Neural cell (in vitro differentiated cells): ENCODE measurements around the gene CWC27. TPM values are rescaled to one million over a fixed set of nuclear protein-coding genes. Genes with fewer than 3 reads are reported as not detected.

Experiments used
- H2AFZ ChIP-seq: fragments of 200-600, 300-800 bp; sonication (generic), shearing (Covaris generic); 2 replicates; pipeline ENCODE4 v1.6.0; 2014; ENCODE audit warnings: low read depth, mild to moderate bottlenecking, antibody characterized with exemption, low read length, moderate library complexity
- H3F3A ChIP-seq: fragments of 200-600 bp; shearing (Covaris generic); 2 replicates; pipeline ENCODE4 v1.6.1; 2016; ENCODE audit warnings: mild to moderate bottlenecking, moderate library complexity, mixed read lengths, antibody characterized with exemption, low read length; ENCODE audit not compliant: insufficient read depth, poor library complexity, severe bottlenecking
- H3K27ac ChIP-seq: fragments of 200-600, 300-800 bp; sonication (generic), shearing (Covaris generic); 2 replicates; pipeline ENCODE4 v1.5.1; 2014; ENCODE audit warnings: mild to moderate bottlenecking, low read length, moderate library complexity
- H3K27me3 ChIP-seq: fragments of 300-800, 200-600 bp; sonication (generic), shearing (Covaris generic); 2 replicates; pipeline ENCODE4 v1.6.0; 2014; ENCODE audit warnings: mild to moderate bottlenecking, low read depth, low read length, moderate library complexity; ENCODE audit not compliant: insufficient read depth
- H3K36me3 ChIP-seq: fragments of 300-800, 200-600 bp; sonication (generic), shearing (Covaris generic); 2 replicates; pipeline ENCODE4 v1.5.1; 2014; ENCODE audit warnings: mild to moderate bottlenecking, antibody characterized with exemption, low read length, moderate library complexity; ENCODE audit not compliant: insufficient read depth
- H3K4me2 ChIP-seq: fragments of 300-800, 200-600 bp; sonication (generic), shearing (Covaris generic); 2 replicates; pipeline ENCODE4 v1.6.0; 2014; ENCODE audit warnings: mild to moderate bottlenecking, low read length
- H3K4me3 ChIP-seq: fragments of 300-800, 200-600 bp; sonication (generic), shearing (Covaris generic); 2 replicates; pipeline ENCODE4 v1.5.1; 2014; ENCODE audit warnings: mild to moderate bottlenecking, low read length, moderate library complexity
- H3K79me2 ChIP-seq: fragments of 200-600 bp; shearing (Covaris generic); replicated peaks from 2 replicates; pipeline ENCODE4 v1.6.0; 2014; ENCODE audit warnings: mild to moderate bottlenecking, low read length, moderate library complexity; ENCODE audit not compliant: insufficient read depth
- H3K9ac ChIP-seq: fragments of 300-800, 200-600 bp; sonication (generic), shearing (Covaris generic); 2 replicates; pipeline ENCODE4 v1.6.1; 2016; ENCODE audit warnings: mild to moderate bottlenecking, low read length, mixed read lengths
- H3K9me2 ChIP-seq: fragments of 200-600 bp; shearing (Covaris generic); 2 replicates; pipeline ENCODE4 v1.6.1; 2016; ENCODE audit warnings: mild to moderate bottlenecking, low read length, mixed read lengths; ENCODE audit not compliant: insufficient read depth
- H3K9me3 ChIP-seq: fragments of 200-600, 300-800 bp; sonication (generic), shearing (Covaris generic); 2 replicates; pipeline ENCODE4 v1.6.1; 2016; ENCODE audit warnings: mild to moderate bottlenecking, mixed run types, low read length, moderate library complexity, mixed read lengths
- H4K20me1 ChIP-seq: fragments of 200-600 bp; shearing (Covaris generic); 2 replicates; pipeline ENCODE4 v1.6.1; 2016; ENCODE audit warnings: mild to moderate bottlenecking, mixed run types; ENCODE audit not compliant: insufficient read depth
- EP300 ChIP-seq: fragments of 450-650 bp; conservative IDR thresholded peaks from 2 replicates; pipeline ENCODE4 v1.6.1; 2014; ENCODE audit warnings: antibody characterized with exemption, mild to moderate bottlenecking, moderate library complexity; ENCODE audit not compliant: poor library complexity, severe bottlenecking
- EZH2 ChIP-seq: fragments of 200-600, 300-800 bp; shearing (Covaris generic), sonication (generic); IDR thresholded peaks from 2 replicates; pipeline ENCODE4 v1.6.1; 2014; ENCODE audit warnings: antibody characterized with exemption, low read length, borderline replicate concordance, mild to moderate bottlenecking; ENCODE audit not compliant: insufficient read depth, poor library complexity, severe bottlenecking
- MXI1 ChIP-seq: fragments of 450-650 bp; conservative IDR thresholded peaks from 2 replicates; pipeline ENCODE4 v1.6.1; 2014; ENCODE audit warnings: antibody characterized with exemption, mild to moderate bottlenecking; ENCODE audit not compliant: poor library complexity, severe bottlenecking
- POLR2AphosphoS5 ChIP-seq: IDR thresholded peaks from 2 replicates; pipeline ENCODE4 v1.6.1; 2012
- RAD21 ChIP-seq: fragments of 450-650 bp; conservative IDR thresholded peaks from 2 replicates; pipeline ENCODE4 v1.6.1; 2014; ENCODE audit warnings: antibody characterized with exemption, mild to moderate bottlenecking, moderate library complexity
- SMC3 ChIP-seq: fragments of 450-650 bp; conservative IDR thresholded peaks from 2 replicates; pipeline ENCODE4 v1.6.1; 2014; ENCODE audit warnings: antibody characterized with exemption, mild to moderate bottlenecking, moderate library complexity; ENCODE audit not compliant: poor library complexity
- TAF1 ChIP-seq: IDR thresholded peaks from 2 replicates; pipeline ENCODE4 v1.6.1; 2012; ENCODE audit warnings: low read depth
- polyA plus RNA-seq: library from polyadenylated mRNA; depleted of rRNA; stranded (reverse); fragments of >200 nt; gene quantifications from 2 replicates; pipeline ENCODE4 v1.2.3, GENCODE V29; 2014
- TF ChIP-seq, protein P1 (sequence below): fragments of 450-650 bp; IDR thresholded peaks from 2 replicates; pipeline ENCODE4 v1.5.1; 2014; ENCODE audit warnings: antibody characterized with exemption, mild to moderate bottlenecking, moderate library complexity; ENCODE audit not compliant: poor library complexity, severe bottlenecking
- TF ChIP-seq, protein P2 (sequence below): IDR thresholded peaks from 2 replicates; pipeline ENCODE4 v1.6.1; 2012; ENCODE audit warnings: borderline replicate concordance

The CWC27 gene
- polyA plus RNA-seq, 1 donor from 2014 or later, result 26.2 TPM

DNA sequence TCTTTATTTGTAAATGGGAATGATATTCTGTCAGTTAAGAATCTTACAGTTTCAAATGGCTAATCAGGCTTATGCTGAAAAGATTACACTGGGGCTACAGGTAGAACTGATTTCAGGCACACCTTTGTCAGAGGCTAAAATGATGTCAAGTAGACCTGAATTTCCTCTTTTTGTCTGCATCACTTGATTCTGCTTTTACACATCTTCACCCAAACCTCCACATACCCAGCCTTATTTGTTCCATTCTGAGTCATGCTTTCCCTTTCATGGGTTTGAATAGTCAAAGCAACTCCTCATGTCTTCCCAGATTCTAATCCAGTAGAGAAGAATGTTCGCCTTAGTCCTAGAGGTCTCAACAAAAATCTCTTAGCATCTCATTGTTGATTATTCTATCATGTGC lies 156.4 kb downstream of the CWC27 start:
- H4K20me1 ChIP-seq, result no peaks in the 10 kb centered on the region
- no peaks in the 10 kb centered on the region for H3K79me2 ChIP-seq
- H2AFZ ChIP-seq, result no peak overlapping the region
- no peak for TF ChIP-seq SMC3
- TF ChIP-seq EP300, result no peak
- no peak for TF ChIP-seq EZH2
- TF ChIP-seq POLR2AphosphoS5, result no peak
- TF ChIP-seq, protein P1, sequence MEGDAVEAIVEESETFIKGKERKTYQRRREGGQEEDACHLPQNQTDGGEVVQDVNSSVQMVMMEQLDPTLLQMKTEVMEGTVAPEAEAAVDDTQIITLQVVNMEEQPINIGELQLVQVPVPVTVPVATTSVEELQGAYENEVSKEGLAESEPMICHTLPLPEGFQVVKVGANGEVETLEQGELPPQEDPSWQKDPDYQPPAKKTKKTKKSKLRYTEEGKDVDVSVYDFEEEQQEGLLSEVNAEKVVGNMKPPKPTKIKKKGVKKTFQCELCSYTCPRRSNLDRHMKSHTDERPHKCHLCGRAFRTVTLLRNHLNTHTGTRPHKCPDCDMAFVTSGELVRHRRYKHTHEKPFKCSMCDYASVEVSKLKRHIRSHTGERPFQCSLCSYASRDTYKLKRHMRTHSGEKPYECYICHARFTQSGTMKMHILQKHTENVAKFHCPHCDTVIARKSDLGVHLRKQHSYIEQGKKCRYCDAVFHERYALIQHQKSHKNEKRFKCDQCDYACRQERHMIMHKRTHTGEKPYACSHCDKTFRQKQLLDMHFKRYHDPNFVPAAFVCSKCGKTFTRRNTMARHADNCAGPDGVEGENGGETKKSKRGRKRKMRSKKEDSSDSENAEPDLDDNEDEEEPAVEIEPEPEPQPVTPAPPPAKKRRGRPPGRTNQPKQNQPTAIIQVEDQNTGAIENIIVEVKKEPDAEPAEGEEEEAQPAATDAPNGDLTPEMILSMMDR, result no peak
- TF ChIP-seq, protein P2, sequence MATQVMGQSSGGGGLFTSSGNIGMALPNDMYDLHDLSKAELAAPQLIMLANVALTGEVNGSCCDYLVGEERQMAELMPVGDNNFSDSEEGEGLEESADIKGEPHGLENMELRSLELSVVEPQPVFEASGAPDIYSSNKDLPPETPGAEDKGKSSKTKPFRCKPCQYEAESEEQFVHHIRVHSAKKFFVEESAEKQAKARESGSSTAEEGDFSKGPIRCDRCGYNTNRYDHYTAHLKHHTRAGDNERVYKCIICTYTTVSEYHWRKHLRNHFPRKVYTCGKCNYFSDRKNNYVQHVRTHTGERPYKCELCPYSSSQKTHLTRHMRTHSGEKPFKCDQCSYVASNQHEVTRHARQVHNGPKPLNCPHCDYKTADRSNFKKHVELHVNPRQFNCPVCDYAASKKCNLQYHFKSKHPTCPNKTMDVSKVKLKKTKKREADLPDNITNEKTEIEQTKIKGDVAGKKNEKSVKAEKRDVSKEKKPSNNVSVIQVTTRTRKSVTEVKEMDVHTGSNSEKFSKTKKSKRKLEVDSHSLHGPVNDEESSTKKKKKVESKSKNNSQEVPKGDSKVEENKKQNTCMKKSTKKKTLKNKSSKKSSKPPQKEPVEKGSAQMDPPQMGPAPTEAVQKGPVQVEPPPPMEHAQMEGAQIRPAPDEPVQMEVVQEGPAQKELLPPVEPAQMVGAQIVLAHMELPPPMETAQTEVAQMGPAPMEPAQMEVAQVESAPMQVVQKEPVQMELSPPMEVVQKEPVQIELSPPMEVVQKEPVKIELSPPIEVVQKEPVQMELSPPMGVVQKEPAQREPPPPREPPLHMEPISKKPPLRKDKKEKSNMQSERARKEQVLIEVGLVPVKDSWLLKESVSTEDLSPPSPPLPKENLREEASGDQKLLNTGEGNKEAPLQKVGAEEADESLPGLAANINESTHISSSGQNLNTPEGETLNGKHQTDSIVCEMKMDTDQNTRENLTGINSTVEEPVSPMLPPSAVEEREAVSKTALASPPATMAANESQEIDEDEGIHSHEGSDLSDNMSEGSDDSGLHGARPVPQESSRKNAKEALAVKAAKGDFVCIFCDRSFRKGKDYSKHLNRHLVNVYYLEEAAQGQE, result no peak
- TF ChIP-seq RAD21, result no peak
- no peak for TF ChIP-seq MXI1
- TF ChIP-seq TAF1, result no peak
- no peaks in the 10 kb centered on the region for H3F3A ChIP-seq
- H3K36me3 ChIP-seq, result no peaks in the 10 kb centered on the region
- H3K27ac ChIP-seq, result no peak overlapping the region
- no peaks in the 10 kb centered on the region for H3K27me3 ChIP-seq
- H3K9ac ChIP-seq, result no peak overlapping the region
- no peak overlapping the region for H3K4me2 ChIP-seq
- peaks cover 4% of the 10 kb centered on the region for H3K9me3 ChIP-seq
- no peak overlapping the region for H3K4me3 ChIP-seq
- H3K9me2 ChIP-seq, result no peaks in the 10 kb centered on the region

DNA sequence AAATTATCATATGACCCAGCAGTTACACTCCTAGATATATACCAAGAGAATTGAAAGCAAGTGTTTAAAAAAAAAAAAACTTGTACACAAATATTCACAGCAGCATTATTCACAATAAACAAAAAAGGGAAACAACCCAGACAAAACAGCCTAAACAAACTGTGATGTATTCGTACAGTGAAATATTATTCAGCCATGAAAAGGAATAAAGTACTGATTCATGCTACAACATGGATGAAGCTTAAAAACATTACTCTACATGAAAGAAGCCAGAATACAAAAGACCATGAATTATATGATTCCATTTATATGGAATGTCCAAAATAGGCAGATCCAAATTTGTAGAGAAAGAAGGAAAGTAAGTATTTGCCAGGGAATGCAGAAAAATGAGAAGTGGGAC lies 161.1 kb downstream of the CWC27 start:
- H3K36me3 ChIP-seq, result no peaks in the 10 kb centered on the region
- H2AFZ ChIP-seq, result no peak overlapping the region
- H3F3A ChIP-seq, result no peaks in the 10 kb centered on the region
- no peak overlapping the region for H3K9ac ChIP-seq
- no peaks in the 10 kb centered on the region for H3K79me2 ChIP-seq
- H4K20me1 ChIP-seq, result no peaks in the 10 kb centered on the region
- no peak overlapping the region for H3K4me2 ChIP-seq
- H3K9me2 ChIP-seq, result no peaks in the 10 kb centered on the region
- no peak overlapping the region for H3K4me3 ChIP-seq
- TF ChIP-seq EZH2, result no peak
- TF ChIP-seq RAD21, result no peak
- TF ChIP-seq EP300, result no peak
- no peak for TF ChIP-seq TAF1
- TF ChIP-seq, protein P1, result no peak
- TF ChIP-seq POLR2AphosphoS5, result no peak
- TF ChIP-seq SMC3, result no peak
- no peak for TF ChIP-seq MXI1
- TF ChIP-seq, protein P2, result no peak
- no peaks in the 10 kb centered on the region for H3K27me3 ChIP-seq
- peaks cover 4% of the 10 kb centered on the region for H3K9me3 ChIP-seq
- no peak overlapping the region for H3K27ac ChIP-seq
